Activated T-cell treated with anti-CD3 and anti-CD28 coated beads for 1 hour (primary cell): ENCODE results near the gene METTL25B.

Source experiments
- DNase-seq: peaks from one replicate; pipeline ENCODE4 v3.0.0-alpha.2; 2020; ENCODE audit warnings: low read depth

Gene METTL25B

GRCh38 chr1:156700736-156701531 is 27.3 kb upstream of the METTL25B start:
- no peak for DNase-seq

GRCh38 chr1:156703336-156703735 is 24.9 kb upstream of the METTL25B start:
- DNase-seq = no peak

- DNase-seq = no peak
Observed at GRCh38 chr1:156703741-156704140, 24.5 kb upstream of the METTL25B start.

GRCh38 chr1:156704166-156704711 is 24.0 kb upstream of the METTL25B start:
- no peak for DNase-seq

- no peak for DNase-seq
Observed at GRCh38 chr1:156704930-156705320, 23.3 kb upstream of the METTL25B start.

GRCh38 chr1:156705321-156705917 is 22.9 kb upstream of the METTL25B start, which contains the start of gene CRABP2:
Gene CRABP2 (minus strand): TSS chr1:156705583. CDS start chr1:156705446, 137 bp downstream.
- DNase-seq = no peak

- peak; percentile 67 for DNase-seq
Observed at GRCh38 chr1:156705918-156706656, 22.2 kb upstream of the METTL25B start.

GRCh38 chr1:156706657-156707416 is 21.4 kb upstream of the METTL25B start:
- no peak for DNase-seq

- no peak for DNase-seq
Observed at GRCh38 chr1:156707417-156708217, 20.7 kb upstream of the METTL25B start.

GRCh38 chr1:156708218-156708661 is 20.0 kb upstream of the METTL25B start:
- DNase-seq = no peak

GRCh38 chr1:156709031-156709430 is 19.2 kb upstream of the METTL25B start:
- DNase-seq = no peak

GRCh38 chr1:156709757-156710489 is 18.3 kb upstream of the METTL25B start:
- no peak for DNase-seq

GRCh38 chr1:156711011-156711817 is 17.1 kb upstream of the METTL25B start:
- no peak for DNase-seq

- DNase-seq = no peak
Observed at GRCh38 chr1:156712626-156713025, 15.6 kb upstream of the METTL25B start.

GRCh38 chr1:156714830-156715229 is 13.4 kb upstream of the METTL25B start:
- no peak for DNase-seq

GRCh38 chr1:156717351-156717750 is 10.9 kb upstream of the METTL25B start:
- DNase-seq = no peak

GRCh38 chr1:156721131-156721530 is 7.1 kb upstream of the METTL25B start:
- DNase-seq = no peak

- no peak for DNase-seq
Observed at GRCh38 chr1:156721535-156721934, 6.7 kb upstream of the METTL25B start.

- DNase-seq = peak; percentile 78
Observed at GRCh38 chr1:156725683-156726280, 2.5 kb upstream of the METTL25B start.
